Measurements from ENCODE around the gene LYSMD1. TPM values are rescaled to one million over a fixed set of nuclear protein-coding genes. Genes with fewer than 3 reads are reported as not detected.
A peak's percentile ranks its signal among the peaks of the same experiment; 100 is the strongest.
"Not testable (repeated sequence)": the region's sequence is repeated elsewhere in the genome, so short reads cannot be mapped to it uniquely, and the experiment has no call there.

The LYSMD1 gene
- total and polyA plus RNA-seq, 2 donors (not counting 3 experiments of a cell fraction or from before 2014, with no cell fraction given) = 1.7 to 8.2 TPM

- H3K36me3 ChIP-seq (ENCODE audit: control insufficient read depth in 2 of 2, extremely low read depth in 1 of 2, insufficient read depth in 2 of 2, low read length in 2 of 2); H4K20me1 ChIP-seq (replicated peaks; ENCODE audit: control insufficient read depth, extremely low read depth, insufficient read depth, low read length); H3K27me3 ChIP-seq (ENCODE audit: control insufficient read depth in 2 of 2, insufficient read depth in 2 of 2, low read length in 2 of 2); BruUV-seq (replicated peaks); H2AFZ ChIP-seq (ENCODE audit: low read depth, low read length); FAIRE-seq; dilution Hi-C loops (cut with MboI; ENCODE audit: extremely low pct_ligation_motif_present, low sequenced_read_pairs); H3K9me1 ChIP-seq (replicated peaks; ENCODE audit: control insufficient read depth, extremely low read depth, insufficient read depth, low read length); H3K9me3 ChIP-seq (replicated peaks; ENCODE audit: control insufficient read depth, insufficient read depth, low read length): not testable (repeated sequence)
- Histone ChIP-seq H3K79me2 (ENCODE audit: control insufficient read depth, insufficient read depth, low read length) (peaks cover 15% of the 10 kb centered on the region), H3K9ac (replicated peaks; ENCODE audit: extremely low read depth, insufficient read depth, low read length) (peak overlapping the region; percentile 28), H3K4me1 (ENCODE audit: control insufficient read depth, extremely low read depth, insufficient read depth, low read length) (peaks cover 13% of the 10 kb centered on the region), H3K4me3 (replicated peaks in 1 of 3; ENCODE audit: insufficient read depth in 1 of 3, low read depth in 1 of 3, low read length in 3 of 3) (peak overlapping the region in 1 of 3 experiments; percentile 31), H3K27ac (ENCODE audit: insufficient read depth, low read depth, low read length) (peak overlapping the region; percentile 51), H3K4me2 (ENCODE audit: insufficient read depth, low read length) (peak overlapping the region; percentile 21)
- intact Hi-C loops (cut with micrococcal nuclease) = loop anchor here (5.0 to 10.0 kb wide), 2 partner anchors 132 to 960 kb away; partner anchors contain the start of genes ANP32E and PI4KB
- CTCF ChIA-PET = interaction anchor here (0.8 to 3.2 kb wide), 7 partner anchors 33 to 146 kb away, joined by 3 to 45 read pairs (median 5); partner anchors contain the start of gene ZNF687
- POLR2A ChIA-PET = interaction anchor here (0.7 kb wide), 1 partner anchor 188 kb away, joined by 5 read pairs; no protein-coding TSS in a partner anchor
- peak; percentile 50 for DNase-seq (ENCODE audit: low read depth, low spot score)
- TF ChIP-seq FOS (IDR thresholded peaks at IDR 0.05; ENCODE audit: borderline replicate concordance, insufficient read depth, low read length) = peak; percentile 39
- peak; percentile 12 for TF ChIP-seq JUN (IDR thresholded peaks at IDR 0.05; ENCODE audit: borderline replicate concordance, insufficient read depth, insufficient read length, low read depth)
Measured at GRCh38 chr1:151194894-151195594, 29.3 kb upstream of the LYSMD1 start.

GRCh38 chr1:151193856-151194255, 28.2 kb upstream of the LYSMD1 start:
- dilution Hi-C loops (cut with MboI; ENCODE audit: extremely low pct_ligation_motif_present, low sequenced_read_pairs) = no loop called here
- Histone ChIP-seq H3K9ac (replicated peaks; ENCODE audit: extremely low read depth, insufficient read depth, low read length) (no peak overlapping the region), H3K4me1 (ENCODE audit: control insufficient read depth, extremely low read depth, insufficient read depth, low read length) (peaks cover 12% of the 10 kb centered on the region), H3K36me3 (ENCODE audit: control insufficient read depth in 2 of 2, extremely low read depth in 1 of 2, insufficient read depth in 2 of 2, low read length in 2 of 2) (no peaks in the 10 kb centered on the region), H4K20me1 (replicated peaks; ENCODE audit: control insufficient read depth, extremely low read depth, insufficient read depth, low read length) (no peaks in the 10 kb centered on the region), H3K79me2 (ENCODE audit: control insufficient read depth, insufficient read depth, low read length) (peaks cover 14% of the 10 kb centered on the region), H3K4me3 (replicated peaks in 1 of 3; ENCODE audit: insufficient read depth in 1 of 3, low read depth in 1 of 3, low read length in 3 of 3) (no peak overlapping the region), H3K9me3 (replicated peaks; ENCODE audit: control insufficient read depth, insufficient read depth, low read length) (no peaks in the 10 kb centered on the region), H3K9me1 (replicated peaks; ENCODE audit: control insufficient read depth, extremely low read depth, insufficient read depth, low read length) (no peaks in the 10 kb centered on the region), H3K4me2 (ENCODE audit: insufficient read depth, low read length) (no peak overlapping the region), H3K27ac (ENCODE audit: insufficient read depth, low read depth, low read length) (no peak overlapping the region), H3K27me3 (ENCODE audit: control insufficient read depth in 2 of 2, insufficient read depth in 2 of 2, low read length in 2 of 2) (no peaks in the 10 kb centered on the region), H2AFZ (ENCODE audit: low read depth, low read length) (no peak overlapping the region)
- DNase-seq (ENCODE audit: low read depth, low spot score) (no peak), FAIRE-seq (no peak)
- POLR2A ChIA-PET = no interaction called here
- BruUV-seq (replicated peaks) = no TSS peak
- TF ChIP-seq GATA2 (IDR thresholded peaks at IDR 0.05; ENCODE audit: insufficient read depth, insufficient read length, low read depth, low read length) (no peak), JUN (IDR thresholded peaks at IDR 0.05; ENCODE audit: borderline replicate concordance, insufficient read depth, insufficient read length, low read depth) (no peak), POLR2A (IDR thresholded peaks at IDR 0.05; ENCODE audit: low read depth, low read length) (no peak), EZH2 (IDR thresholded peaks at IDR 0.05; ENCODE audit: borderline replicate concordance, low read depth, low read length, severe bottlenecking) (no peak), MYC (IDR thresholded peaks at IDR 0.05; ENCODE audit: low read depth, low read length) (no peak), FOS (IDR thresholded peaks at IDR 0.05; ENCODE audit: borderline replicate concordance, insufficient read depth, low read length) (no peak)
- CTCF ChIA-PET = no interaction called here
- intact Hi-C loops (cut with micrococcal nuclease) = loop anchor here (10.0 kb wide), 1 partner anchor 959 kb away; the partner anchor contains the start of gene ANP32E
